Measurements from ENCODE around the gene PKD1. TPM values are rescaled to one million over a fixed set of nuclear protein-coding genes. Genes with fewer than 3 reads are reported as not detected.

PKD1 gene
- total RNA-seq, 1 donor from 2014 or later, result 80.2 TPM

DNA sequence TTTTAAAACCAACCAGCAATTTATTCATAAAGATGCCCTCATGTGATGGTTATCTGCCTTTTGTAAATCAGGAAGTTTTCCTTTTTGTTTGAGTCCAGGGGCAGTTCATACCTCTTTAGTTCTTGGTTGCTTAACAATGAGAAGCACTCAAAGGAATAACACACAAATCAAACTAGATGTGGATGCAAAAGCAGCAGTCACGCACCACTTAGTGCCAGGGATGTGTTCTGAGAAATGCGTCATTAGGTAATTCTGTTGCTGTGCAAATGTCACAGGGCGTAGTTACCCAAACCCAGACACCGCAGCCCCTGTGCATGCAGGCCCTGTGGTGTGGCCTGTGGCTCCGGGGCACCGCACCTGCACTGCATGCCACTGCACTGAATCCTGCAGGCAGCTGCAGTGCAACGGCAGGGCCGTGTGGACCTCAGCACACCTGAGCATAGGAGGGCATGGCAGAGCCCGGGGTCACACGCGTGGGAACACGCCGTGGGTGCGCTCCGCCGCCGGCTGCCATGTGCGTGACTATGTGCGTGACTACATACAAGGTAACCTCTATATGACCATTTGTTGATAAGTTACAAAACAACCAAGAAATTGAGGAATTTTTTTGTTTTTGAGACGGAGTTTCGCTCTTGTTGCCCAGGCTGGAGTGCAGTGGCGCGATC, 39.6 kb downstream of the PKD1 start:
- peak; percentile 18 for DNase-seq (ENCODE audit: low read depth)
- no peak overlapping the region for H3K4me3 ChIP-seq (ENCODE audit: low read depth, low read length)
- TF ChIP-seq, protein P1, sequence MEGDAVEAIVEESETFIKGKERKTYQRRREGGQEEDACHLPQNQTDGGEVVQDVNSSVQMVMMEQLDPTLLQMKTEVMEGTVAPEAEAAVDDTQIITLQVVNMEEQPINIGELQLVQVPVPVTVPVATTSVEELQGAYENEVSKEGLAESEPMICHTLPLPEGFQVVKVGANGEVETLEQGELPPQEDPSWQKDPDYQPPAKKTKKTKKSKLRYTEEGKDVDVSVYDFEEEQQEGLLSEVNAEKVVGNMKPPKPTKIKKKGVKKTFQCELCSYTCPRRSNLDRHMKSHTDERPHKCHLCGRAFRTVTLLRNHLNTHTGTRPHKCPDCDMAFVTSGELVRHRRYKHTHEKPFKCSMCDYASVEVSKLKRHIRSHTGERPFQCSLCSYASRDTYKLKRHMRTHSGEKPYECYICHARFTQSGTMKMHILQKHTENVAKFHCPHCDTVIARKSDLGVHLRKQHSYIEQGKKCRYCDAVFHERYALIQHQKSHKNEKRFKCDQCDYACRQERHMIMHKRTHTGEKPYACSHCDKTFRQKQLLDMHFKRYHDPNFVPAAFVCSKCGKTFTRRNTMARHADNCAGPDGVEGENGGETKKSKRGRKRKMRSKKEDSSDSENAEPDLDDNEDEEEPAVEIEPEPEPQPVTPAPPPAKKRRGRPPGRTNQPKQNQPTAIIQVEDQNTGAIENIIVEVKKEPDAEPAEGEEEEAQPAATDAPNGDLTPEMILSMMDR (conservative IDR thresholded peaks at IDR 0.05; ENCODE audit: low read depth, low read length), result no peak

DNA sequence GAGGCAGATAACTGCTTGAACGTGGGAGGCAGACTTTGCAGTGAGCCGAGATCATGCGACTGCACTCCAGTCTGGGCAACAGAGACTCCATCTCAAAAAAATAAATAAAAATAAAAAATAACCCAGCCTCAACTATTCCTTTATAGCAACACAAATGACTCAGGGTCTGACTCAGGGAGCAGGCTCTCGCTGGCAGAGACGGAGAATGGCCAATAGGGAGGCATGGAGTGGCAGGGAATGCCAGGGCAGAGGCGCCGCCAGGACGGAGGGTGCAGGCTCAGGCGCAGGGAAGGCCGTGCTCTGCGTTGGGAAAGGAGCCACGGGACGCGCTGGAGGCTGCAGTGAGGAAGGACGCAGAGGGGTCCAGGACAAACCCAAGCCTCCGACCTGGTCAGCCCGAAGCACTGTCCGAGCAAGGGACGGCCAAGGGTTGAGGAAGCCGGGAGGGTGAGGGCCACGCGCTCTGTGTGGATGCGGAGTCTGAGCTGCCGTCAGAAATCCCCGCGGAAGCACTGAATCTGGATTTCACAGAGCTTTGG, 40.3 kb downstream of the PKD1 start:
- TF ChIP-seq, protein P1 (conservative IDR thresholded peaks at IDR 0.05; ENCODE audit: low read depth, low read length), result no peak
- no peak for DNase-seq (ENCODE audit: low read depth)
- H3K4me3 ChIP-seq (ENCODE audit: low read depth, low read length), result no peak overlapping the region

DNA sequence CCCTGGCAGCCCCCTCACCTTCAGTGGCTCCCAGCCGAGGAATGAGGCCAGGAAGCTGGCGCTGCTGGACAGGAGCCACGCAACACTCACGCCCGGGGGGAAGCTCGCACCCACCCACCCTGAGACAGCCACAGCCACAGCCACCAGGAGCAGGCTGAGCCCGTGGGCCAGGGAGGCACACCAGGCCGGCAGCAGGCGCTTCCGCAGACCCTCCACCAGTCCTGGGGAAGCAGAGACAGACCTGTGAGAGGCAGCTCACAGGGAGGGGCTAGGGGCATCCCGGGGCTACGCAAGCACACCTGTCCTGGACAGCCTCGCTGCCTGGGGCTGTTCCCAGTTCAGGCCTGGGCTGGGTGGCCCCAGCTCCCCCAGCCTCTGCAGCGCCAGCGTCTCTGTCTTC, 41.9 kb downstream of the PKD1 start:
- DNase-seq (ENCODE audit: low read depth), result no peak
- TF ChIP-seq, protein P1 (conservative IDR thresholded peaks at IDR 0.05; ENCODE audit: low read depth, low read length), result no peak
- H3K4me3 ChIP-seq (ENCODE audit: low read depth, low read length), result no peak overlapping the region

DNA sequence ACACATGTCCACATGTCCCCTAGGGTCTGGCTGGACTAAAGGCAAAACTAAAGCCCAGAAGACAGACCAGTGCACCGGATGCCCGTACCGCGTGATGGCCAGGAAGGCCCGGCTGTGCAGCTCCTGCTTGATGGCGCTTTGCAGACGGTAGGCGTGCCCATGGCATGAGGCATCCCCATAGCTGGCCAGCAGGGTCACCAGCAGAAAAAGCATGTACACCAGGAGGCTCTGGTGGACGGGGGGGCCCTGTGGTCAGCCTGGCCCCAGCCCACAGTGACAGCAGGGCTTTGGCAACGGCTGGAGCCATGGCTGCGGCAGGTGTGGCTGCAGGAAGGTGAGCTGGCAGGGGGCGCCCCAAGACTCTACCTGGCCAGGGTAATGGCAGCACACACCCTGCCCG, 42.8 kb downstream of the PKD1 start:
- H3K4me3 ChIP-seq (ENCODE audit: low read depth, low read length), result no peak overlapping the region
- no peak for DNase-seq (ENCODE audit: low read depth)
- TF ChIP-seq, protein P1 (conservative IDR thresholded peaks at IDR 0.05; ENCODE audit: low read depth, low read length), result no peak

DNA sequence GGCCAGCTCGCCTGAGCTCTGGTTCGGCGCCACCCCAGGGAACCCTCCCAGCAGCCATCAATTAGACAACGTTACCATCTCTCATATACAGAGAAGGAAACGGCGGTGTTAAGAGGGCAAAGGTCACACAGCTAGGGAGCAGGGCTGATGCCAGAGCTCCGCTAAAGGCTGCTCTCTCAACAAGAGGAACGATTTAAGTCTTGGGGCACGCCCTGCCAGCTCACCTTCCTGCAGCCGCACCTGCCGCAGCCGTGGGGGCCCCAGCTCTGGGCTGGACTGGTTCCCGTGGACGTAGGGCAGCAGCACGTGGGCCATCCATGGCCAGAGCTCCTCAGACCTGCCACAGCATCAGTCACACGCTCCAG, 43.5 kb downstream of the PKD1 start:
- no peak for DNase-seq (ENCODE audit: low read depth)
- H3K4me3 ChIP-seq (ENCODE audit: low read depth, low read length), result no peak overlapping the region
- TF ChIP-seq, protein P1 (conservative IDR thresholded peaks at IDR 0.05; ENCODE audit: low read depth, low read length), result no peak

DNA sequence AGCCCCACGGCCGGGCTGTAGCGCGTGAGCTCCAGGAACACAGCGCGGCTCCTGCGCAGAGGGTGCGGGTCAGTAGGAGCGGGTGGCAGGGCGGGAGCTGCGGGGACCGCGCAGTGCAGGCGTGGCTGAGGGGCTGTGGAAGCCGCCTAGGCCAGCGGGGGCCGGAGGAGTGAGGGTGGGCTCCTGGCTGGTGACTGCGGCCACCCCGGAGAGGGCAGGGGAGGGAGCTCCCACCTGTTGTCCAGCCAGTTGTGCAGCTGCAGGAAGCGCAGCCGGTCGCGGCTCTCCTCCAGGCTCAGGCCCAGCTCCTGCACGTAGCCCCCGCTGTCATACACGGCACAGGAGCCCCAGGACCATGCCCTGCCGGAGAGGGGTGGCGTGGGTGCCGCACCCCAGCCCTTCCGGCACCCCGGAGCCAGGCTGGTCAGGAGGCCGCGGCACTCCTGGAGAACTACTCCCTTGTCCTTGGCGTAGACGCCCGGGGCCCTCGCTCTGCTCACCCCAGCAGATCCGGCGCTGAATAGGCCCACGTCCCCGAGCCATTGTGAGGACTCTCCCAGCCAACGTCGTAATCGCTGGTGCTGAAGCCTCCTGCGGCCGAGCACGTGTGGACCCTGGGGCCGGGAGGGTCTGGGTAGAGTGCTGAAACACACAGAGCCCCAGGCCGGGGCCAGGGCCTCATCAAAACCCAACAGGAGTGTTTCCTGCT, 44.0 kb downstream of the PKD1 start:
- peak overlapping the region; percentile 31 for H3K4me3 ChIP-seq (ENCODE audit: low read depth, low read length)
- TF ChIP-seq, protein P1 (conservative IDR thresholded peaks at IDR 0.05; ENCODE audit: low read depth, low read length), result no peak
- no peak for DNase-seq (ENCODE audit: low read depth)

Measured in epithelial cell of proximal tubule (primary cell).